Stomach smooth muscle (tissue), 2 donors: Measurements from ENCODE around the gene CSF1.
A peak's percentile ranks its signal among the peaks of the same experiment; 100 is the strongest.
"Not testable (repeated sequence)": the region's sequence is repeated elsewhere in the genome, so short reads cannot be mapped to it uniquely, and the experiment has no call there.

Source experiments
- H3K27ac ChIP-seq: one replicate; pipeline ENCODE4 v1.7.0; 2013; ENCODE audit warnings: mild to moderate bottlenecking, low read length, inconsistent platforms
- H3K27me3 ChIP-seq, 2 donors: one replicate each; pipeline ENCODE4 v1.7.0; 2013; ENCODE audit warnings: low read length in 2 of 2; ENCODE audit not compliant: insufficient read depth in 2 of 2, control insufficient read depth in 1 of 2
- H3K36me3 ChIP-seq, 2 donors: one replicate each; pipeline ENCODE4 v1.7.0; 2013; ENCODE audit warnings: low read length in 2 of 2; ENCODE audit not compliant: control insufficient read depth in 2 of 2, insufficient read depth in 2 of 2
- H3K4me1 ChIP-seq: one replicate; pipeline ENCODE4 v1.7.0; 2013; ENCODE audit warnings: low read length; ENCODE audit not compliant: control insufficient read depth, insufficient read depth
- H3K4me3 ChIP-seq, 2 donors: one replicate each; pipeline ENCODE4 v1.7.0; 2013; ENCODE audit warnings: low read length in 2 of 2
- H3K9ac ChIP-seq, 2 donors: one replicate each; pipeline ENCODE4 v1.7.0; 2013; ENCODE audit warnings: low read length in 2 of 2, mild to moderate bottlenecking in 1 of 2
- H3K9me3 ChIP-seq, 2 donors: one replicate each; pipeline ENCODE4 v1.7.0; 2013; ENCODE audit warnings: low read length in 2 of 2; ENCODE audit not compliant: control insufficient read depth in 2 of 2
- donor health status: healthy.
- donor health status: Pancreatic carcinoma.

The CSF1 gene

DNA sequence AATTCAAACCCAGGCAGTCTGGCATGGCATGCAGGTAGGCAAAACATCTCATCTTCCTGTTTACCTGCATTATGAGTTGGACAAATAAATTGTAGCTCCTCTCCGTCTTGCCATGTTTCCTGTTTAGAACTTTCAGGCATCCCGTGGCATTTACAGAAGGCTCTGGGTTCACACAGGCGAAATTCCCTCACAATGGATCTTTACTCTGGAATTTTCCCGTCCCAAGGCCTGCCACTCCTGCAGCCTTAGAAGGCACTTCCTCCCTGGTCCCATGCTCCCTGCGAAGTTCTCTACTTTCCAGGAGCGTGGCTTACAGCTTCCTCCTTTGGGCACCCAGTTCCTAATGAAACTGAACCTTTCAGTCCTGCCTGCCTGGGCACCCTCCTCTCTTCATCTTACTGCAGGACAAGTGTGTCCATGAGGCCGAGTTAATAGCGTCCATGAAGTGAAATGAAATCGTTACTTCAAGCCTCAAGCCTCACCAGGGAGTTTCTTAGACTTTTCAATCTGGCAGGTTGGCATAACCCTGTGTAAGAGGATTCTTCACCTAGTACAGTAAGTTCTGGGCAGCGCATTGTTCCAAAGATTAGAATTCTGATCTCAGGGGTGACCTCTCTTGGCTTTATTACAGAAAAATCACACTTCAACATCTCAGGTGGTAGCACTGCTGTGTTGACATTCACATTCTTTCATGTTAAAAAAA lies 37.1 kb downstream of the CSF1 start:
- Histone ChIP-seq H3K27me3 (no peaks in the 10 kb centered on the region), H3K9ac (no peak overlapping the region), H3K27ac (no peak overlapping the region), H3K9me3 (no peaks in the 10 kb centered on the region), H3K4me1 (no peaks in the 10 kb centered on the region), H3K36me3 (no peaks in the 10 kb centered on the region), H3K4me3 (no peak overlapping the region)

DNA sequence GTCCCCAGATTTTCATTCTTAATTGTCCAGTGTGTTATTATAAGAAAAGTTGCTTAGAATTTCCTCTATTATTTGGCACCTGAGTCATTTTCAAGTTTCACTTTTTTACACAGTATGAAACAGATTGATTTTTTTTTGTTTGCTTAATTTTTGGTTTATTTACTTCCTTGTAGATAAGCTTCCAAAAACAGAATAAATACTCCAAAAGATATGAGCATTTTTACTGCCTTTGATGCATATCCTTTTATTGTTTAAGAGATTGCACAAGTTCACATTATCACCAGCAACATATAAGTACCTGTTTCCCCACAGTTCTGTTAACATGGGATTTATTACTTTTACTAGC lies 37.6 kb downstream of the CSF1 start:
- H3K36me3 ChIP-seq = no peaks in the 10 kb centered on the region
- no peak overlapping the region for H3K9ac ChIP-seq
- no peak overlapping the region for H3K4me3 ChIP-seq
- H3K27me3 ChIP-seq = no peaks in the 10 kb centered on the region
- H3K27ac ChIP-seq = no peak overlapping the region
- H3K9me3 ChIP-seq = no peaks in the 10 kb centered on the region
- no peaks in the 10 kb centered on the region for H3K4me1 ChIP-seq

DNA sequence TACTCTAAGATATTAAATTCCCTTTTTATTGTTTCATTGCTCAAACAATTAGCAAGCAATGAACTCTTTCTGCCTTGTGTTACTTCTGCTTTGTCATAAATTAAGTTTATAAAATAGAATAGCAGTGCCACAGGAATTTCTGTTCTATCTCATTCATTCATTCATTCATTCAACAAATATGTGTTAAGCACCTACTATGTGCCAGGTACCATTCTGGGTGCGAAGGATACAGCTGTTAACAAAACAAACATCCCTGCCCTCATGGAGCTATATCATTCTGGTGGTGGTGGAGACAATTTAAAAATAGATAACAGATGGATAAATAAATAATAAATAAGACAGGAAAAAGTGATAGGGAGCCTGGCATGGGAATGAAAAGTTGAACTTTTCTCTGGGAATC lies 39.4 kb downstream of the CSF1 start:
- no peaks in the 10 kb centered on the region for H3K27me3 ChIP-seq
- no peak overlapping the region for H3K9ac ChIP-seq
- H3K36me3 ChIP-seq = no peaks in the 10 kb centered on the region
- no peaks in the 10 kb centered on the region for H3K9me3 ChIP-seq
- H3K4me3 ChIP-seq = no peak overlapping the region
- no peak overlapping the region for H3K27ac ChIP-seq
- peaks cover 4% of the 10 kb centered on the region for H3K4me1 ChIP-seq

DNA sequence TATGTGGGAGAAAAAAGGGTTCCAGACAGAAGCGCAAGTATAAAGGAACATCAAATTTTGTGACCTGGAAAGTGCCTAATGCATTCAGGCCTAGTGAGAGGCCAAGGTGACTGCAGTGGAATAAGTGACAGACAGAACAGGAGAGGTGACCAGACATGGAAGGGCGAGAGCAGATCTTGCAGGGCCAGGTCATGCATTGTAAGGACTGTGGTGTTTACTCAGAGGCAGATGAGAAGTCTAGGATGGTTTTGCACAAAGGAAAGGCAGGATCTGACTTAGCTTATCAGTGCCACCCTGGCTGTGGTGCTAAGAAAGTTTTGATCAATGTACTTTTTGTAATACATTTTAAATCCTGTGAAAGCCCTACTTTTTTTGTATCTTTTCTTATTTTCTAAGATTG lies 39.9 kb downstream of the CSF1 start:
- Histone ChIP-seq H3K27me3 (no peaks in the 10 kb centered on the region), H3K36me3 (no peaks in the 10 kb centered on the region), H3K9ac (no peak overlapping the region), H3K4me3 (no peak overlapping the region), H3K9me3 (no peaks in the 10 kb centered on the region), H3K27ac (no peak overlapping the region), H3K4me1 (peaks cover 4% of the 10 kb centered on the region)

DNA sequence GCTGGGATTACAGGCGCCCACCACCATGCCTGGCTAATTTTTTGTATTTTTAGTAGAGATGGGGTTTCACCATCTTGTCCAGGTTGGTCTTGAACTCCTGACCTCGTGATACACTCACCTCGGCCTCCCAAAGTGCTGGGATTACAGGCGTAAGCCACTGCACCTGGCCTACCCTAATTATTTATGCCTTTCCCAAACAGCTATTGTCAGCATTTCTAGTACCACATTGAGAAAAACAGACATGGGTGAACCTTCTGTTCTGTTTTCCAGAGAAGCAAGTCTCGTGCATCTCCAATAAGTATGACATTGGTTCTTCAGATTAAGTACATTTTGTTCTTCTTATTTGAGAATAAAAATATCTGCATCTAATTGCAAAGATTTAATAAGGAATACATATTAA lies 40.9 kb downstream of the CSF1 start:
- H3K4me1 ChIP-seq, H3K27ac ChIP-seq, H3K9ac ChIP-seq, H3K27me3 ChIP-seq, H3K4me3 ChIP-seq, H3K36me3 ChIP-seq, H3K9me3 ChIP-seq: not testable (repeated sequence)

DNA sequence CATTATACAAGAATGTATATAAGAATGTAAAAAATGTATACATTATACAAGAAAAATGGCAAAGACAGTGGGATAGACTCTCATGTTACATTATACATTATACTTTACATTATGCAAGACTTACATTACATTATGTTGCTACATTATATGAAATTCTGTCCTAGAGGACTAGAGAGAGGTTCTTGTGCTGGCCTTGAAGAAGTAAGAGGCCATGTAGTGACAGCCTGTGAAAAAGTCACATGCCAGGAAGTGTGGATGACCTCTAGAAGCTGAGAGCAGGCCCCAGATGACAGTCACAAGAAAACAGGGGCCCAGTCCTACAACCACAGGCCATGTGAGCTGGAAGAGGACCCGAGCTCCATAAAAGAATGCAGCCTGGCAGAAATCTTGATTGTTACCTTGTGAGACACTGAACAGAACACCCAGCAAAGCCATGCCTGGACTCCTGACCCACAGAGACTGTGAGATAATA lies 43.4 kb downstream of the CSF1 start:
- H3K9ac ChIP-seq = no peak overlapping the region
- H3K27ac ChIP-seq = peak overlapping the region; percentile 62
- H3K36me3 ChIP-seq = no peaks in the 10 kb centered on the region

DNA sequence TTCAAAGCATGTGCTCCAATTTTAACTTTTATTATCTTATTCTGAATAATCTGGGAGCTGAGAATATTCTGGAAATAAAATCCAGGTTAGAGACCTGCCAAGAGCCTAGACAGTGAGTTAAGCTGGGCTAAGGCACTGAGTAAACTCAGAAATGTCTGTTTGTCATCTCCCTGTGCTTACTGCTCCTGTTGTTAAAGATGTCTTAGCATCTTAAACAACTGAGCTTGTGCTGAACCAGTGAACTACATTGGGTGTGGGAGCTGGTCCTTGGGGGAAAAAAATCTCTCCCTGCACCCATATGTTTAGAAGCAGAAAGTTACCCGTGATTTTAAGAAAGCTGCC lies 49.0 kb downstream of the CSF1 start:
- Histone ChIP-seq H3K27me3 (no peaks in the 10 kb centered on the region), H3K9me3 (no peaks in the 10 kb centered on the region), H3K4me1 (peaks cover 8% of the 10 kb centered on the region), H3K36me3 (no peaks in the 10 kb centered on the region), H3K9ac (peak overlapping the region in 1 of 2 donors; percentile 13), H3K27ac (no peak overlapping the region), H3K4me3 (no peak overlapping the region)

More for the DNA sequence above, 43.4 kb downstream of the CSF1 start:
- Histone ChIP-seq H3K27me3 (no peaks in the 10 kb centered on the region), H3K4me1 (peaks cover 4% of the 10 kb centered on the region), H3K4me3 (no peak overlapping the region), H3K9me3 (no peaks in the 10 kb centered on the region)

DNA sequence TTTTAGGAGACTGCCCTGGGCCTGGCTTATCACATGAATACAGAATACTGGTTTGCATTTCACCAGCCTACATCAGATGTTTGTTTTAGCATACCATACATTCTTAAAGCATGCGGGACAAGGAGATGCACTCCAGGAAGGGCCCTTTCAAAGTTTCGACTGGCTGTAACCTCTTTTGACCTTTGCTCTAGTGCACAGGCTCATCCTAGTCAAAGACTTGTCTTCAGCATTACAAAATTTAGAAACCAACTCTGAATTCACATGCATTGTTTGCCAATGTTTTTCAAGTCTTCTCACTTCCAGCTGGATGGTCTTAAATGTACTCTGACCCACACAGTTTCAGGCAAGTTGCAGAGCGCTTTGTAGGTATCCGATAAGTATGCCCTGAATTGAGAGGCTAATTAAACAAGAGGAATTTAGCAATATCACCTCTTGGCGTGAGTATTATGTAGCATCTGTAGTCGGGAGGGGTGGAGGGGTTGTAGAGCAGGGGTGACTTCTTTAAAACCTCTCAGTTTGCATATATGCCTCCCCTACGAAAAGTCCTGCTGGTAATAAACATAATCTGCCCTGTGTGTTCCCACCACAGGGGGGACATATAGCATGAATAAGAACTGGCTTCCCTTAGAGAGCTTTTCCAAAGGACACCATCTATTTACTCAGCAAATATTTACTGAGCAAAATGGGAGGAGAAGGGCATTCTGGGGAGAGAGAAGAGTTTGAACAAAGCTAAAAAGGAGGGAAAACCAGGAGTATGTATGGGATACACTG lies 49.5 kb downstream of the CSF1 start:
- H3K9ac ChIP-seq = no peak overlapping the region
- no peak overlapping the region for H3K4me3 ChIP-seq
- H3K27ac ChIP-seq = no peak overlapping the region
- no peaks in the 10 kb centered on the region for H3K27me3 ChIP-seq
- H3K9me3 ChIP-seq = no peaks in the 10 kb centered on the region
- no peaks in the 10 kb centered on the region for H3K36me3 ChIP-seq
- H3K4me1 ChIP-seq = peaks cover 8% of the 10 kb centered on the region

DNA sequence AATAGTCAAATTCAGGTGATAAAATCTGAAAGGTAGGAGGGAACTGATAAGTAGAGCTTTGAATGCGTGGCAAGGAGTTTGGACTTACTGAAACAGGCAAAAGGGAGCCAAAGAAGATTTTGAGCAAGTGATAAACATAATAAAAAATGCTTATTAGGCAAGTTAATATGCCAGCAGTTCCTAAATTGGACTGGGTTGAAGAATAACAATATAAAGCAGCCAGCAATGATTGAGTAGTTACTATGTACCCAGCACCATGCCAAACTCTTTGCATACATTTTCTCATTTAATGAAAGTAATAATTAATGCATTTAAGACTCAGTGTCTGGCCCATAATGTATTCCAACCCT lies 50.1 kb downstream of the CSF1 start:
- Histone ChIP-seq H3K9me3 (no peaks in the 10 kb centered on the region), H3K9ac (no peak overlapping the region), H3K4me1 (peaks cover 8% of the 10 kb centered on the region), H3K27me3 (no peaks in the 10 kb centered on the region), H3K4me3 (no peak overlapping the region), H3K27ac (no peak overlapping the region), H3K36me3 (no peaks in the 10 kb centered on the region)

DNA sequence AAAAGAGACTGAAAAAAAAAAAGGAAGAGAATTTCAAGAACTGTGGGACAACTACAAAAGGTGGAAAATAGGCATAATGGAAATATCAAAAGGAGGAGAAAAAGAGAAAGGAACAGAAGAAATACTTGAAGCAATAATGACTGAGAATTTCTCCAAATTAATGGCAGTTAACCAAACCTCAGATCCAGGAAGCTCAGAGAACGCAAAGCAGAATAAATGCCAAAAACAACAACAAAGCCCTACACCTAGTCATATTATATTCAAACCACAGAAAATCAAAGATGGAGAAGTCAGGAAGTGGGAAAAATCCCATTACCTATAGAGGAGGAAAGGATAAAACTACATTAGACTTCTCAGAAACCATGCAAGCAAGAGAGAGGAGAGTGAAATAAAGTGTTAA lies 53.2 kb downstream of the CSF1 start:
- H3K27ac ChIP-seq = no peak overlapping the region
- no peak overlapping the region for H3K4me3 ChIP-seq
- H3K27me3 ChIP-seq = no peaks in the 10 kb centered on the region
- no peaks in the 10 kb centered on the region for H3K9me3 ChIP-seq
- peaks cover 8% of the 10 kb centered on the region for H3K4me1 ChIP-seq
- no peaks in the 10 kb centered on the region for H3K36me3 ChIP-seq
- no peak overlapping the region for H3K9ac ChIP-seq

DNA sequence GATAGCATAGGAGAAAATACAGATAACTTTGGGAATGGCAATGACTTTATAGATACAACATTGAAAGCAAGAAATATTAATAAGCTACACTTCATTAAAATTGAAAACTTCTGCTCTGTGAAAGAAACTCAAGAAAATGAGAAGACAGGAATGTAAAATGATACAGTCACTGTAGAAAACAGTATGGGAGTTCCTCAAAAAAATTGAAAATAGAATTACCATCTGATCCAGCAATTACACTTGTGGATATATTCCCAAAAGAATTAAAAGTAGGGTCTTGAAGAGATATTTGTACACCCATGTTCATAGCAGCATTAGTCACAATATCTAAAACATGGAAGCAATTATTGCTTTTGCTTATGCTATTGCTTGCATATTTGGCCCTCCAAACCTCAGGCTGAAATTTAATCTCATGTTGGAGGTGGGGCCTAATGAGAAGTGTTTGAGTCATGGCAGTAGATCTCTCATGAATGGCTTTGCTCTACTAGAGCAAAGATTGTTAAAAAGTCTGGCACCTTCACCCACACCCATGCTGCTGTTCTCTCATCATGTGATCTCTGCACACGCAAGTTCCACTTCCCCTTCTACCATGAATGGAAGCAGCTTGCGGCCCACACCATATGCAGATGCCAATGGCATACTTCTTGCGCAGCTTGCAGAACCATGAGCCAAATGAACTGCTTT lies 58.6 kb downstream of the CSF1 start:
- Histone ChIP-seq H3K27me3 (no peaks in the 10 kb centered on the region), H3K9me3 (no peaks in the 10 kb centered on the region), H3K9ac (no peak overlapping the region), H3K36me3 (no peaks in the 10 kb centered on the region), H3K4me1 (no peaks in the 10 kb centered on the region), H3K27ac (no peak overlapping the region), H3K4me3 (no peak overlapping the region)
